ENCODE data around the gene GUCY2C.

The GUCY2C gene

DNA sequence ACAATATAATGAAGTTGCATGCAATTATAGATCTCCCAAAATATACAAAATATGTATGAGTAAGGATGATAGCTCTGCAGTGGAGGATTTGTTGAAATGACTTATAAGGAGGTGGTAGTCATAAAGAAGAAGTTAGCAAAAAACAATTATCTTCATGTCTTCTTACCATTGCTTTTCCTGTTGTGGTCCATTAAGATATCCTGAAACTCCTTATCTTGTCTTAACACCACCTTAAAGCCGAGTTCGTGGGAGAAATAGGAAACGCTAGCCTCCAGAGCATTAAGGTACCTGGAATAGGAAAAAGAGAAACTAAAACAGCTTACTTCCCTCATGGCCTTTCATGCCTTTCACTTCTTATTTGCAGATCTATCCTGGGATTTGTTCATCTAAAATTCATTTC lies 15.2 kb downstream of the GUCY2C start:
- no peak for DNase-seq

GRCh38 chr12:14678547-14679150 lies 17.8 kb downstream of the GUCY2C start:
- DNase-seq, result no peak

GRCh38 chr12:14668591-14668990 lies 27.8 kb downstream of the GUCY2C start:
- no peak for DNase-seq

- DNase-seq, result no peak
Observed at GRCh38 chr12:14665354-14666348, 30.7 kb downstream of the GUCY2C start.

DNA sequence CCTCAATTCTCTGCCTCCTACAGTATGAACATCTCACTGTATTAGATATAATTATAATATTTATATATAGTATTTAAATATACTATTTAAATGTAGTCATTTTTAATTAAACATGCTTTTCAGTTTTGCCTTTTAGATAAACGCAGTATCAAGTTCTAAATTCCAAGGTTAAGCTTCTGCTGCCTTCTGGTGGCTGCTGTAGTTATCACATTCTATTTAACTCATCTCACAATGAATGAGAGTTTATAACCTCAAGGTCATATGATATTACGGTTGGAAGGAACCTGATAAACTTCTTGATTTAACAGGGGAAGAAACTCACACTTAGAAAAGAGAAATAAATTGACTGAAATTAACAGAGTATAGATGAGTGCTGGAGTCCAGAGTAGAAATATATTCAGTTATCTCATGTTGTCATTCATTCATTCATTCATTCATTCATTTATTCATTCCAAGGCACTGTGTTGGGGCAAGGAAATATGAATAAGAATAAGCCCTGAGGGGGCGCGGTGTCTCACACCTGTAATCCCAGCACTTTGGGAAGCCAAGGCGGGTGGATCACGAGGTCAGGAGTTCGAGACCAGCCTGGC lies 31.9 kb downstream of the GUCY2C start:
- no peak for DNase-seq

GRCh38 chr12:14663002-14663401 lies 33.4 kb downstream of the GUCY2C start:
- no peak for DNase-seq

DNA sequence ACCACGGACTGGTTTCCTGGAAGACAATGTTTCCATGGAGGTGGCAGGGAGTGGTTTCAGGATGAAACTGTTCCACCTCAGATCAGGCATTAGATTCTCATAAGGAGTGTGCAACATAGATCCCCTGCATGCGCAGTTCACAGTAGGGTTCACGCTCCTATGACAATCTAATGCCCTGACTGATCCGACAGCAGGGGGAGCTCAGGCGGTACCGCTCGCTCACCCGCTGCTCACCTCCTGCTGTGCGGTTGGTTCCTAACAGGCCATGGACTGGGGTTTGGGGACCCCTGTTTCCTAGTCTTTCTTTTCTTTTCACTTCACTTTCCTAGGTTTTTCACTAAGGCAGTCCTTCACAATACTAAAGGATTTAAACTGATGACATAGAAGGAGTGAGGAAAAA lies 39.6 kb downstream of the GUCY2C start:
- DNase-seq, result no peak

GRCh38 chr12:14655284-14655683 lies 41.1 kb downstream of the GUCY2C start:
- no peak for DNase-seq

DNA sequence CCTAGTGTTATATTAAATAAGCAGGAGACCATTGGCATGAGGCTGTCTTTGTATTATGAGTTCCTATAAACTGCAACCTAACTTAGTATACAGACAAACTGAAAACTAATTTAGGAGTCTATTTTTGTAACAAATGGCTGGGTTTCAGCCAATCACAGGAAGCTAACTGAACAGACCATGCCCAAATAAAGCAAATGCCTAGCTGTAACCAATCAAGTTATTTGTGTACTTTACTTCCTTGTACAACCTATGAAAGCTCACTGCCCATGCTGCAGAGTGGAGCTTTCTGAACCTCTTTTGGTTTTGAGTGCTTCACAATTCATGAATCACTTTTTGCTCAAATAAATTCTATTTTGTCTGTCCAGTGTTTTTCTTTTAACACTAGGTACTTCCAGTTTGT lies 41.6 kb downstream of the GUCY2C start:
- DNase-seq, result no peak

DNA sequence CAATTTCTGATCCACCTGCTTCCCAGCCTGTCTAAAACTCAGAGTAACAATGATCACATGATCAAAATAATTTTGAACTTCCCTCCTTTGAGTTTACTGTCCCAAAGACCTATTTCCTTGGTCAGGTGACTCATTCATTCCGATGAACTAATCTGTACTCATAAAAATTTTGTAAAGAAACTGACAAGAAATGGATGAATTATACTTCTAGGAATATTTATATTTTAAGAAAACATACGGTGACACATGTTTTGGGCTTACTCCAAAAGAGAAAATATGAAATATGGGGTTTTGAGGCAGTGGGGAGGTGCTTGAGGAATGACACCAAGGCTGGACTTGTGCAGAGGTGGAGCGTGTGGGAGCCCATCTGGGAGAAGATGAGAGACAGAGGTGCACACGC lies 42.0 kb downstream of the GUCY2C start:
- DNase-seq, result no peak

- no peak for DNase-seq
Observed at GRCh38 chr12:14652483-14652882, 43.9 kb downstream of the GUCY2C start.

- no peak for DNase-seq
Observed at GRCh38 chr12:14651371-14651770, 45.0 kb downstream of the GUCY2C start.

GRCh38 chr12:14650789-14651188 lies 45.6 kb downstream of the GUCY2C start:
- DNase-seq, result no peak

GRCh38 chr12:14647028-14647750 lies 49.2 kb downstream of the GUCY2C start:
- no peak for DNase-seq

GRCh38 chr12:14643251-14643650 lies 53.1 kb downstream of the GUCY2C start:
- DNase-seq, result no peak

- no peak for DNase-seq
Observed at GRCh38 chr12:14638066-14638465, 58.3 kb downstream of the GUCY2C start.

DNA sequence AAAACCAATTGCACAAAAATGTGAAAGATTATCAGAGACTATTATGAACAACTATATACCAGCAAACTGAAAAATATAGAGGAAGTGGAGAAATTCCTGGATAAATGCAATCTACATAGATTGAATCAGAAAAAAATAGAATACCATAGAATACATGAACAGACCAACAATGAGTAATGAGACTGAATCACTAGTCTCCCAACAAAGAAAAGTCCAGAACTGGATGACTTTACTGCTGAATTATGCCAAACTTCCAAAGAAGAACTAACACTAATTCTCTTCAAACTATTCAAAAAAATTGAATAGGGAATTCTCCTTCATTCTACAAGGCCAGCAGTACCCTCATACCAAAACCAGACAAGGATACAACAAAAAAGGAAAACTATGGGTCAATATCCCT lies 60.6 kb downstream of the GUCY2C start:
- DNase-seq, result no peak

DNA sequence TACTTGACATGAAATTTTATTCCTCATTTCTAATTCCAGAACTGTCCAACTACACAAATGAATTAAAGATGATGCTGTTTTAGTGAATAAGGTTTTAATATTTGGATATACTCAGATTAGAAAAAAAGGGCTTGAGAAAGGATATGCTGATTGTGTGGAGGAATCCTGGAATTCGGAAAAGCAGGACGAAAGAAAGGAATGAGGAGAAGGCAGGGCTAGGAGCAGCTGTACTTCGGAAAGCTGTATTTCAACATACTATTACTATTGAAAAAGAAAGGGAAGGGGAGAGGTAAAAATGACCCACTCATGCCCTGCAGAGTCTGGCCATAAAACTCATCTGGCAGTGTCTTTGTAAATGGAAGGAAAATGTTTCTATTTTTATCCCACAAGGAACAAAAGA lies 65.6 kb downstream of the GUCY2C start:
- no peak for DNase-seq

DNA sequence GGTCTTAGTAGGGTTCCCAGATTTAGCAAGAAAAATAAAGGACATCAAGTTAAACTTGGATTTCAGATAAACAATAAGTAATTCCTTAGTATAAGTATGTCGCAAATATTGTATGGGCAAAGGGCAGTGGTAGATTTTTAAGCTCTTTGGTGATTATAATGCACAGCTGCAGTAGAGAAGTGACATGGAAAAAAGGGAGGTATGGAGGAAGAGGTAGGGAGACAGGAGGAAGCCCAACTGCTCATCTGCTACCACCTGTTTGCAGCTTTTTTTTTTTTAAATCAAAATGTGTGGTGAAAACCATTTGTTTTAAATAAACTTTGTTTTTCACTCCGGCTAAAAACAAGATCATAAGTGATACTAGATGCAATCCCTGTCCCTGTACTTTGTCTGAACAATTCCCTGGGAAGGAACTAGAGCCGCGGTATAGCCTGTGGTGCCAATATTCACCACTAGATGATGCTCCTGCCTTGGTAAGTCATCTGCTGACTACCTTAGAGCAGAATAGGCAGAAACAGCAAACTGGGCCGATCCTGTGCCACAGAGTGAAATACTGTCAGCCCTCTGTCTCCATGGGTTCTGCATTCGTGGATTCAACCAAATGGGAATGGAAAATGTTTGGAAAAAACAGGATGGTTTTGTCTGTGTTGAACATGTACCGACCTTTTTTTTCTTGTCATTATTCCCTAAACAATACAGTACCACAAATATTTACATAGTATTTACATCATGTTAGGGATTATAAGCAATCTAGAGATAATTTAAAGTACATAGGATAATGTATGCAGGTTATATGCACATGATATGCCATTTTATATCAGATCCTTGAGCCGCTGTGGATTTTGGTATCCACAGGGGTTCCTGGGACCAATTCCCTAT lies 66.3 kb downstream of the GUCY2C start:
- peak; percentile 75 for DNase-seq

- DNase-seq, result no peak
Observed at GRCh38 chr12:14628771-14629170, 67.6 kb downstream of the GUCY2C start.

- no peak for DNase-seq
Observed at GRCh38 chr12:14621826-14622225, 74.6 kb downstream of the GUCY2C start.
